ENCODE measurements around the gene ARHGAP32. TPM values are rescaled to one million over a fixed set of nuclear protein-coding genes. Genes with fewer than 3 reads are reported as not detected.

Gene ARHGAP32
- total RNA-seq, 1 experiment from 2014 or later, result 62.6 TPM

GRCh38 chr11:128926437-128927107, 265.6 kb downstream of the ARHGAP32 start:
- no peak overlapping the region for H3K27ac Mint-ChIP-seq (ENCODE audit: low read depth, unreplicated experiment)
- POLR2A ChIA-PET, result interaction anchor here (0.6 kb wide), 1 partner anchor 31 kb away, joined by 3 read pairs; no protein-coding TSS in a partner anchor
- no peaks in the 10 kb centered on the region for H3K36me3 Mint-ChIP-seq (ENCODE audit: insufficient read depth, unreplicated experiment)

GRCh38 chr11:128926000-128926399, 266.1 kb downstream of the ARHGAP32 start:
- POLR2A ChIA-PET, result interaction anchor here (0.6 kb wide), 1 partner anchor 35 kb away, joined by 3 read pairs; no protein-coding TSS in a partner anchor
- H3K36me3 Mint-ChIP-seq (ENCODE audit: insufficient read depth, unreplicated experiment), result no peaks in the 10 kb centered on the region
- BruUV-seq (replicated peaks), result no TSS peak
- DNase-seq (ENCODE audit: unreplicated experiment), result no peak
- TF ChIP-seq CTCF (IDR thresholded peaks at IDR 0.05; ENCODE audit: unreplicated experiment), result no peak
- H3K9me3 Mint-ChIP-seq (ENCODE audit: unreplicated experiment), result no peaks in the 10 kb centered on the region
- H3K4me1 Mint-ChIP-seq (ENCODE audit: insufficient read depth, unreplicated experiment), result no peaks in the 10 kb centered on the region
- H3K27me3 Mint-ChIP-seq (ENCODE audit: insufficient read depth, unreplicated experiment), result no peaks in the 10 kb centered on the region
- intact Hi-C loops (cut with micrococcal nuclease), result no loop called here
- no peak overlapping the region for H3K27ac Mint-ChIP-seq (ENCODE audit: low read depth, unreplicated experiment)
- H3K4me3 Mint-ChIP-seq (ENCODE audit: unreplicated experiment), result no peak overlapping the region
- CTCF ChIA-PET, result interaction anchor here (0.5 to 2.2 kb wide), 5 partner anchors 19 to 1431 kb away, joined by 3 to 6 read pairs (median 3); no protein-coding TSS in a partner anchor

More at GRCh38 chr11:128926437-128927107, 265.6 kb downstream of the ARHGAP32 start:
- H3K4me3 Mint-ChIP-seq (ENCODE audit: unreplicated experiment), result no peak overlapping the region
- intact Hi-C loops (cut with micrococcal nuclease), result no loop called here
- no peak for TF ChIP-seq CTCF (IDR thresholded peaks at IDR 0.05; ENCODE audit: unreplicated experiment)
- H3K4me1 Mint-ChIP-seq (ENCODE audit: insufficient read depth, unreplicated experiment), result no peaks in the 10 kb centered on the region
- DNase-seq (ENCODE audit: unreplicated experiment), result no peak
- no TSS peak for BruUV-seq (replicated peaks)
- no peaks in the 10 kb centered on the region for H3K27me3 Mint-ChIP-seq (ENCODE audit: insufficient read depth, unreplicated experiment)
- H3K9me3 Mint-ChIP-seq (ENCODE audit: unreplicated experiment), result no peaks in the 10 kb centered on the region
- CTCF ChIA-PET, result interaction anchor here (0.5 to 2.2 kb wide), 5 partner anchors 20 to 1431 kb away, joined by 3 to 6 read pairs (median 3); no protein-coding TSS in a partner anchor

- no peak overlapping the region for H3K4me3 Mint-ChIP-seq (ENCODE audit: unreplicated experiment)
- ChIA-PET CTCF (interaction anchor here (0.6 to 2.2 kb wide), 5 partner anchors 19 to 996 kb away, joined by 3 to 6 read pairs (median 3); no protein-coding TSS in a partner anchor), POLR2A (interaction anchor here (0.6 kb wide), 1 partner anchor 36 kb away, joined by 3 read pairs; no protein-coding TSS in a partner anchor)
- H3K36me3 Mint-ChIP-seq (ENCODE audit: insufficient read depth, unreplicated experiment), result no peaks in the 10 kb centered on the region
- no peaks in the 10 kb centered on the region for H3K4me1 Mint-ChIP-seq (ENCODE audit: insufficient read depth, unreplicated experiment)
- no TSS peak for BruUV-seq (replicated peaks)
- H3K27me3 Mint-ChIP-seq (ENCODE audit: insufficient read depth, unreplicated experiment), result no peaks in the 10 kb centered on the region
- DNase-seq (ENCODE audit: unreplicated experiment), result no peak
- H3K27ac Mint-ChIP-seq (ENCODE audit: low read depth, unreplicated experiment), result no peak overlapping the region
- intact Hi-C loops (cut with micrococcal nuclease), result no loop called here
- H3K9me3 Mint-ChIP-seq (ENCODE audit: unreplicated experiment), result no peaks in the 10 kb centered on the region
- no peak for TF ChIP-seq CTCF (IDR thresholded peaks at IDR 0.05; ENCODE audit: unreplicated experiment)
Observed at GRCh38 chr11:128925250-128925600, 266.9 kb downstream of the ARHGAP32 start.

GRCh38 chr11:128924510-128925249, 267.4 kb downstream of the ARHGAP32 start:
- no peaks in the 10 kb centered on the region for H3K4me1 Mint-ChIP-seq (ENCODE audit: insufficient read depth, unreplicated experiment)
- no peak overlapping the region for H3K4me3 Mint-ChIP-seq (ENCODE audit: unreplicated experiment)
- ChIA-PET POLR2A (interaction anchor here (0.5 kb wide), 1 partner anchor 507 kb away, joined by 3 read pairs; no protein-coding TSS in a partner anchor), CTCF (interaction anchor here (0.7 to 2.2 kb wide), 4 partner anchors 18 to 997 kb away, joined by 3 to 6 read pairs (median 4); no protein-coding TSS in a partner anchor)
- H3K9me3 Mint-ChIP-seq (ENCODE audit: unreplicated experiment), result no peaks in the 10 kb centered on the region
- no peak for TF ChIP-seq CTCF (IDR thresholded peaks at IDR 0.05; ENCODE audit: unreplicated experiment)
- no peak overlapping the region for H3K27ac Mint-ChIP-seq (ENCODE audit: low read depth, unreplicated experiment)
- no peaks in the 10 kb centered on the region for H3K27me3 Mint-ChIP-seq (ENCODE audit: insufficient read depth, unreplicated experiment)
- BruUV-seq (replicated peaks), result no TSS peak
- H3K36me3 Mint-ChIP-seq (ENCODE audit: insufficient read depth, unreplicated experiment), result no peaks in the 10 kb centered on the region
- no peak for DNase-seq (ENCODE audit: unreplicated experiment)
- intact Hi-C loops (cut with micrococcal nuclease), result no loop called here
